Osteoblast (primary cell): ENCODE results near the gene CES3. TPM values are rescaled to one million over a fixed set of nuclear protein-coding genes. Genes with fewer than 3 reads are reported as not detected.

Source experiments
- DNase-seq: peaks from one replicate; pipeline ENCODE4 v3.0.0; 2011; ENCODE audit warnings: low spot score, mixed read lengths; ENCODE audit not compliant: insufficient read length; ENCODE audit errors: missing footprints
- H2AFZ ChIP-seq: 2 replicates; pipeline ENCODE4 v1.6.0; 2011; ENCODE audit warnings: mild to moderate bottlenecking, low read length
- H3K27ac ChIP-seq: 2 replicates; pipeline ENCODE4 v1.5.1; 2011; ENCODE audit warnings: mild to moderate bottlenecking, low read depth, low read length, moderate library complexity
- H3K27me3 ChIP-seq: 2 replicates; pipeline ENCODE4 v1.6.0; 2012; ENCODE audit warnings: mild to moderate bottlenecking, control low read depth, inconsistent platforms, low read length, moderate library complexity; ENCODE audit not compliant: insufficient read depth
- H3K36me3 ChIP-seq: 2 replicates; pipeline ENCODE4 v1.5.1; 2011; ENCODE audit warnings: mild to moderate bottlenecking, low read length, control low read depth, moderate library complexity; ENCODE audit not compliant: insufficient read depth
- H3K4me1 ChIP-seq: 2 replicates; pipeline ENCODE4 v1.5.1; 2011; ENCODE audit warnings: mild to moderate bottlenecking, low read length, control low read depth, moderate library complexity; ENCODE audit not compliant: insufficient read depth
- H3K4me2 ChIP-seq: 2 replicates; pipeline ENCODE4 v1.6.0; 2011; ENCODE audit warnings: mild to moderate bottlenecking, low read length; ENCODE audit not compliant: insufficient read depth
- H3K4me3 ChIP-seq: fragments of 200-600 bp; sonication (generic); 3 replicates; pipeline ENCODE4 v1.5.1; 2012; ENCODE audit warnings: mild to moderate bottlenecking, low read length, inconsistent platforms; ENCODE audit not compliant: insufficient read depth
- H3K79me2 ChIP-seq: 2 replicates; pipeline ENCODE4 v1.6.0; 2012; ENCODE audit warnings: mild to moderate bottlenecking, low read length, control low read depth, inconsistent platforms; ENCODE audit not compliant: insufficient read depth
- H3K9me3 ChIP-seq: 2 replicates; pipeline ENCODE4 v1.5.1; 2011; ENCODE audit warnings: low read depth, low read length, control low read depth
- H4K20me1 ChIP-seq: 2 replicates; pipeline ENCODE4 v1.6.0; 2012; ENCODE audit warnings: mild to moderate bottlenecking, low read length, control low read depth; ENCODE audit not compliant: insufficient read depth
- CTCF ChIP-seq: IDR thresholded peaks from 2 replicates; pipeline ENCODE4 v1.5.1; 2011; ENCODE audit warnings: mild to moderate bottlenecking, low read depth, low read length, moderate library complexity; ENCODE audit errors: extremely low read depth
- total RNA-seq: library from RNA; depleted of rRNA; stranded (reverse); fragments of >200 nt; gene quantifications from 2 replicates; pipeline ENCODE4 v1.2.3, GENCODE V29; 2012

Gene CES3
- total RNA-seq, 1 donor = not detected

- H3K27me3 ChIP-seq = peaks cover 6% of the 10 kb centered on the region
- no peaks in the 10 kb centered on the region for H3K79me2 ChIP-seq
- H3K4me2 ChIP-seq = no peak overlapping the region
- H3K9me3 ChIP-seq = no peaks in the 10 kb centered on the region
- DNase-seq = peak; percentile 96
- H2AFZ ChIP-seq = no peak overlapping the region
- H3K27ac ChIP-seq = no peak overlapping the region
- TF ChIP-seq CTCF = no peak
- no peaks in the 10 kb centered on the region for H3K36me3 ChIP-seq
- no peak overlapping the region for H3K4me3 ChIP-seq
- no peaks in the 10 kb centered on the region for H4K20me1 ChIP-seq
- peaks cover 7% of the 10 kb centered on the region for H3K4me1 ChIP-seq
These were observed 35.4 kb downstream of the CES3 start for GRCh38 chr16:66996324-66996982.

- Histone ChIP-seq H3K36me3 (no peaks in the 10 kb centered on the region), H3K27ac (no peak overlapping the region), H3K4me3 (no peak overlapping the region), H3K79me2 (no peaks in the 10 kb centered on the region), H2AFZ (no peak overlapping the region), H3K27me3 (peaks cover 9% of the 10 kb centered on the region), H3K4me2 (no peak overlapping the region), H3K9me3 (no peaks in the 10 kb centered on the region), H3K4me1 (peaks cover 7% of the 10 kb centered on the region), H4K20me1 (no peaks in the 10 kb centered on the region)
- TF ChIP-seq CTCF = no peak
- no peak for DNase-seq
These were observed 35.9 kb downstream of the CES3 start for GRCh38 chr16:66996983-66997358.

DNA sequence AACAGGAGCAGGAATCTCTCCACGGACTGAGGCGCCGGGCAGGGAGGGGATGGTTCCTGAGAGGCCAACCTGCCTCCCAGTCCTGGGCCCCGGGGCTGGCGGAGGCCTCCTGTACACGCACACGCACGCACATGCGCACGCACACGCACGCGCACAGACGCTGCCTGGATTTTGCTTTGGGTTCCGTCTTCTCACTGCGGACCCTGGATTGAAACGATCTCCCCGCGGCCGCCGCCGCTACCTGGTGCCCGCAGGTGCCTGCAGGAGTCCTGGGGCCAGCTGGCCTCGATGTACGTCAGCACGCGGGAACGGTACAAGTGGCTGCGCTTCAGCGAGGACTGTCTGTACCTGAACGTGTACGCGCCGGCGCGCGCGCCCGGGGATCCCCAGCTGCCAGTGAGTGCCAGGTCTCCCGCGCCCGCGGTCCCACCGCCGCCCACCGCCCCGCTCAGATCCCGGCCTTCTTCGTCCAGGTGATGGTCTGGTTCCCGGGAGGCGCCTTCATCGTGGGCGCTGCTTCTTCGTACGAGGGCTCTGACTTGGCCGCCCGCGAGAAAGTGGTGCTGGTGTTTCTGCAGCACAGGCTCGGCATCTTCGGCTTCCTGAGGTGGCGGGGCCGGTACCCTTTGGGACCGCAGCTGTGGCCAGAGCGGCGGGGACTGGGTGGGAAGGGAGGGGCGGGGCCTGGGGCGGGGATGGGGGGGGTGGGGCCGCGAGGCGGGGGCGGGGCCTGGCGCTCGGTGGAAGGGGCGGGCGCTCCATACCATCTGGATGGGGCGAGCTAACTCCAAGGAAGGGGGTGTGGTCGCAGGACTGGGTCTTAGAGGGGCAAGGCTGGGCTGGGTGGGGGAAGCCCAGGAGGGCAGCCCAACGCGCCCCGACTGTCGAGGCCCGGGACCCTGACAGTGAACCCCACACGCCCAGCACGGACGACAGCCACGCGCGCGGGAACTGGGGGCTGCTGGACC lies 39.6 kb downstream of the CES3 start:
- H4K20me1 ChIP-seq = no peaks in the 10 kb centered on the region
- TF ChIP-seq CTCF = no peak
- H3K27me3 ChIP-seq = peaks cover 9% of the 10 kb centered on the region
- peak overlapping the region; percentile 76 for H3K4me2 ChIP-seq
- no peaks in the 10 kb centered on the region for H3K9me3 ChIP-seq
- no peaks in the 10 kb centered on the region for H3K79me2 ChIP-seq
- peak; percentile 94 for DNase-seq
- H3K27ac ChIP-seq = no peak overlapping the region
- H3K36me3 ChIP-seq = no peaks in the 10 kb centered on the region
- H2AFZ ChIP-seq = peak overlapping the region; percentile 78
- H3K4me3 ChIP-seq = peak overlapping the region; percentile 68
- H3K4me1 ChIP-seq = peaks cover 7% of the 10 kb centered on the region

DNA sequence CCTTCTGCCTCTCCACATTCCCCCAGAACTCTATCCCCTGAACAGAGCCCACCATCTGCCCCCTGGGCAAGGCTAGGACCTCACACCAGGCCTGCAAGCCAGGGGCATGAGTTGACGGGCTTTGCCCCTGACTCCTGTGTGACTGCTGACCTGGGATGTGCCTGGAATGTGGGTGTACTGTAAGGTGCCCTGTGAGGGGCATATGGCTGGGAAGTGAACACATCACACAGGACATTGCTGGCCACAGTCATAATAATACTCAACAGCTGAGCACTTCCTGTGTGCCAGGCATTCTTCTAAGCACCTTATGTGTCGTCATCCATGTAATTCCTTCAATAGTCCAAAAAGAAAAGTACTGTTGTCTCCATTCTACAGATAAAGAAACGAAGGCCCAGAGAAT lies 40.7 kb downstream of the CES3 start:
- Histone ChIP-seq H3K27ac (no peak overlapping the region), H3K9me3 (no peaks in the 10 kb centered on the region), H3K36me3 (no peaks in the 10 kb centered on the region), H3K4me3 (no peak overlapping the region), H4K20me1 (no peaks in the 10 kb centered on the region), H3K4me2 (peak overlapping the region; percentile 43), H2AFZ (no peak overlapping the region), H3K4me1 (peaks cover 2% of the 10 kb centered on the region), H3K27me3 (peaks cover 9% of the 10 kb centered on the region), H3K79me2 (no peaks in the 10 kb centered on the region)
- no peak for TF ChIP-seq CTCF
- no peak for DNase-seq
